Measurements from ENCODE around the gene MYOG. TPM values are rescaled to one million over a fixed set of nuclear protein-coding genes. Genes with fewer than 3 reads are reported as not detected.

Gene MYOG
- total and polyA plus RNA-seq, 7 donors: not detected

GRCh38 chr1:203038217-203038741 lies 47.5 kb downstream of the MYOG start:
- Histone ChIP-seq H3K4me3 (no peak overlapping the region), H3K27ac (peak overlapping the region; percentile 68 to 88 (median 77)), H3K27me3 (no peaks in the 10 kb centered on the region), H3K36me3 (no peaks in the 10 kb centered on the region), H3K4me1 (peaks cover 0 to 34% (median 25%) of the 10 kb centered on the region in 4 donors), H3K9me3 (no peaks in the 10 kb centered on the region)
- intact Hi-C loops (cut with DNase I): loop anchor here (2.0 kb wide), 1 partner anchor 83 kb away; no protein-coding TSS in a partner anchor
- TF ChIP-seq CTCF (IDR thresholded peaks at IDR 0.05): no peak
- peak in 1 of 4 donors; percentile 6 for TF ChIP-seq EP300 (IDR thresholded peaks at IDR 0.05)
- TF ChIP-seq POLR2A (IDR thresholded peaks at IDR 0.05): no peak
- peak in 1 of 4 donors; percentile 36 for TF ChIP-seq POLR2AphosphoS5 (IDR thresholded peaks at IDR 0.05)
- WGBS, 2 donors: 41 to 49% methylated on average over 9 of the region's 9 CpGs
- peak; percentile 84 for DNase-seq

- intact Hi-C loops (cut with DNase I): loop anchor here (2.0 kb wide), 1 partner anchor 83 kb away; no protein-coding TSS in a partner anchor
- H3K9me3 ChIP-seq: no peaks in the 10 kb centered on the region
Observed at GRCh38 chr1:203037509-203038190, 48.2 kb downstream of the MYOG start.

GRCh38 chr1:203036537-203036936 lies 49.3 kb downstream of the MYOG start:
- TF ChIP-seq POLR2A (IDR thresholded peaks at IDR 0.05): no peak
- no peak for TF ChIP-seq EP300 (IDR thresholded peaks at IDR 0.05)
- no peak for TF ChIP-seq POLR2AphosphoS5 (IDR thresholded peaks at IDR 0.05)
- no peak for TF ChIP-seq CTCF (IDR thresholded peaks at IDR 0.05)
- H3K27me3 ChIP-seq: no peaks in the 10 kb centered on the region
- H3K27ac ChIP-seq: peak overlapping the region in 2 of 4 donors; percentile 83 to 88
- H3K4me1 ChIP-seq: peaks cover 0 to 34% (median 25%) of the 10 kb centered on the region in 4 donors
- intact Hi-C loops (cut with DNase I): no loop called here
- H3K9me3 ChIP-seq: no peaks in the 10 kb centered on the region
- no peaks in the 10 kb centered on the region for H3K36me3 ChIP-seq
- DNase-seq: no peak
- H3K4me3 ChIP-seq: no peak overlapping the region
- WGBS, 2 donors: 45 to 55% methylated on average over 2 of the region's 2 CpGs

More at GRCh38 chr1:203037509-203038190, 48.2 kb downstream of the MYOG start:
- no peak for TF ChIP-seq EP300 (IDR thresholded peaks at IDR 0.05)
- TF ChIP-seq POLR2AphosphoS5 (IDR thresholded peaks at IDR 0.05): no peak
- TF ChIP-seq CTCF (IDR thresholded peaks at IDR 0.05): no peak
- TF ChIP-seq POLR2A (IDR thresholded peaks at IDR 0.05): no peak
- Histone ChIP-seq H3K36me3 (no peaks in the 10 kb centered on the region), H3K27me3 (no peaks in the 10 kb centered on the region), H3K4me3 (no peak overlapping the region), H3K4me1 (peaks cover 0 to 34% (median 25%) of the 10 kb centered on the region in 4 donors), H3K27ac (peak overlapping the region; percentile 68 to 88 (median 77))
- WGBS, 2 donors: 80 to 87% methylated on average over 10 of the region's 10 CpGs
- no peak for DNase-seq

GRCh38 chr1:203036135-203036534 lies 49.7 kb downstream of the MYOG start:
- WGBS, 2 donors: 54 to 56% methylated on average over 4 of the region's 4 CpGs
- intact Hi-C loops (cut with DNase I): no loop called here
- no peak for DNase-seq
- Histone ChIP-seq H3K4me3 (no peak overlapping the region), H3K4me1 (peaks cover 0 to 34% (median 25%) of the 10 kb centered on the region in 4 donors), H3K27ac (peak overlapping the region in 2 of 4 donors; percentile 83 to 88), H3K36me3 (no peaks in the 10 kb centered on the region), H3K9me3 (no peaks in the 10 kb centered on the region), H3K27me3 (no peaks in the 10 kb centered on the region)
- no peak for TF ChIP-seq CTCF (IDR thresholded peaks at IDR 0.05)
